Omental fat pad (tissue), 4 donors: ENCODE results near the gene MEIS3. TPM values are rescaled to one million over a fixed set of nuclear protein-coding genes. Genes with fewer than 3 reads are reported as not detected.
"Not testable (repeated sequence)": the region's sequence is repeated elsewhere in the genome, so short reads cannot be mapped to it uniquely, and the experiment has no call there.

ENCODE experiments used
- ATAC-seq: fragments of 150-250 bp; one replicate; pipeline ENCODE4 v1.9.1; 2016; ENCODE audit warnings: mild to moderate bottlenecking, moderate library complexity; ENCODE audit not compliant: low FRiP score
- DNase-seq: peaks from one replicate; pipeline ENCODE4 v3.0.0-alpha.2; 2019; ENCODE audit warnings: low spot score
- CTCF ChIP-seq, 3 donors: fragments of 450-650 bp; IDR thresholded peaks; one replicate each; pipeline ENCODE4 v1.5.1; 2016 to 2017; ENCODE audit warnings: antibody characterized with exemption in 3 of 3, mild to moderate bottlenecking in 3 of 3, moderate library complexity in 2 of 3
- total RNA-seq, 4 donors: library from RNA; depleted of rRNA; stranded (reverse); fragments of >200 nt; gene quantifications; one replicate each; pipeline ENCODE4 v1.1.0, GENCODE V29; 2016

The MEIS3 gene
- total RNA-seq, 4 donors from 2014 or later, result 7.3 to 17.2 (median 11.6) TPM

GRCh38 chr19:47415953-47416642 lies 3.2 kb downstream of the MEIS3 start:
- ATAC-seq, result no peak
- TF ChIP-seq CTCF (IDR thresholded peaks at IDR 0.05), result no peak
- no peak for DNase-seq

DNA sequence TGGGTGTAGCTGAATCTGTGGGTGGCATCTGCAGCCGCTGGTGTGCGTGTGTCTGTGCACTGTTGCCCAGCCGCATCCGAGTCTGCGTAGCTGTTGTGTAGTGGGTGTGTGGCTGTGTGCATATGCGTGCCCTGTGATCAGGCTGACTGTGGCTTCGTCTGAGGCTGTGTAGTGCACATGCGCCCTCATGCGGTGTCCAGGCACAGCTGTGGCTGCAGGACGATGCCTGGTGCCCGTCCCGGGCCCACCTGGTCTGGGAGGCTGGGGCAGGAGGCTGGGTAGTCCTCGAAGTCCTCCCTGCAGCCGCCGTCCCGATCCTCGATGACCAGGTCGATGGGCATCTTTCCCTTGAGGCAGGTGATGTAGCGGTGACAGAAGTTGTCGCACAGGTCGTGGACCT lies 4.9 kb downstream of the MEIS3 start:
- no peak for TF ChIP-seq CTCF (IDR thresholded peaks at IDR 0.05)
- ATAC-seq (no peak), DNase-seq (no peak)

GRCh38 chr19:47413941-47414340 lies 5.4 kb downstream of the MEIS3 start:
- ATAC-seq (no peak), DNase-seq (no peak)
- TF ChIP-seq CTCF (IDR thresholded peaks at IDR 0.05), result no peak

GRCh38 chr19:47411696-47412095 lies 7.6 kb downstream of the MEIS3 start:
- not testable (repeated sequence) for ATAC-seq, DNase-seq

DNA sequence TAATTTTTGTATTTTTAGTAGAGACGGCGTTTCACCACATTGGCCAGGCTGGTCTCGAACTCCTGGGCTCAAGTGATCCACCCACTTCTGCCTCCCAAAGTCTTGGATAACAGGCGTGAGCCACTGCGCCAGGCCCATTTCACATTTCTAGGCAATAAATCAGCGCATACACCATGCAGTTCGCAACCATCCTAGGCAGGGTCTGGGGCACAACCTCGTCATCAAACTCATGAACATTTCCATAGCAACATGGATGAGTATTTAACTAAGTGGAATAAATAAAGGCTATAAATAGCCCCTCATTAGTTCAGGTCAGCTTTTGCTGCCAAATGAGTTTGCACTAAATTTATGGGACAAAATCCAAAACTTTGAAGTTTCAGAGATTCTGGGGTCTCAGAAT lies 8.2 kb downstream of the MEIS3 start:
- TF ChIP-seq CTCF (IDR thresholded peaks at IDR 0.05), result no peak
- DNase-seq, result no peak
- no peak for ATAC-seq

DNA sequence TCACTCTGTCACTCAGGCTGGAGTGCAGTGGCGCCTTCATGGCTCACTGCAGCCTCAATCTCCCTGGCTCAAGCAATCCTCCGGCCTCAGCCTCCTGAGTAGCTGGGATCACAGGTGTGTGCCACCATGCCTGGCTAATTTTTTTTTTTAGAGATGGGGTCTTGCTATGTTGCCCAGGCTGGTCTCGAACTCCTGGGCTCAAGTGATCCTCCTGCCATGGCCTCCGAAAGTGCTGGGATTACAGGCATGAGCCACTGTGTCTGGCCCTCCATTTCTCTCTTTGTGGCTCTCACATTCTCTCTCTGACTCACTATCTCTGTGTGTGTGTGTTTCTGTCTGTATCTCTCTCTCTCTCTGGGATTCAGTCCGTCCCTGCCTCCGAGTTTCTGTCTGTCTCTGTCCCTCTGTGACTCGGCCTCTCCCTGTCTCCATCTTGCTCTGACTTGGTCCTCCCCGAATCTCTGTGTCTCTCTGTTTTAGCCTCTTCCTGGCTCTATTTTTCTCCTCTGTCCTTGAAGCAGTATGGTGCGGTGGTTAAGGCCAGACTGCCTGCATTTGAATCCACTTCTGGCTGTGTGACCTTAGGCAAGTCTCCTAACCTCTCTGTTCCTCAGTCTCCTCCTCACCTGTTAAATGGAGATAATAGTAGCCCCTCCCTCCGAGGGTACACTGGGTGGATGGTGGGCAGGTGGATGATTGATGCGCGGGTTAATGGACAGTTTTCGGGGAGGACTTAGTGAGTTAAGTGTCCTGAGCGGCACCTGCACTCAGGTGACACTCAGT lies 11.0 kb downstream of the MEIS3 start:
- no peak for TF ChIP-seq CTCF (IDR thresholded peaks at IDR 0.05)
- no peak for DNase-seq
- no peak for ATAC-seq

DNA sequence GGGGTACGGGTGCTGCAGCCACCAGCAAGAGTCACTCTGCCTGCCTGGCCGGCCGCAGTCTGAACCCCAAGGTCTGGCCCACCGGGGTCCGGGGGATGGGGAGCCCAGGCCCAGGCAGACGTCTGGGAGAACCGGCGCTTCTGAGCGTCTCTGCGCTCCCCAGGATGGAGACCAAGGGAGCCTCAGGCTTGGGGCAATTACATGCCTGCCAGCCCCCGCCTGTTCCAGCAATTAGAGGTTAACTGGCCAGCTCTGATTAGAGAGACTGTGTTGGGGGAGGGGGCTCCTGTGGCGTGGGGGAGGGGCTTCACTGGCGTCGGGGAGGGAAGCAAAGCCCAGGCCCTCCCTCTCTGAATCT lies 11.9 kb downstream of the MEIS3 start:
- ATAC-seq, result no peak
- DNase-seq, result no peak
- no peak for TF ChIP-seq CTCF (IDR thresholded peaks at IDR 0.05)
